H1 (cell line): ENCODE measurements around the gene CMSS1. TPM values are rescaled to one million over a fixed set of nuclear protein-coding genes. Genes with fewer than 3 reads are reported as not detected.

Source experiments
- CTCF ChIA-PET: fragments of 300-600 bp; sonication (Branson Sonifier 250); formaldehyde crosslinking; loops from one replicate; lab custom pipeline; 2021; ENCODE audit not compliant: partially characterized antibody; lab: Charles Lee
- POLR2A ChIA-PET: fragments of 300-600 bp; sonication (Branson Sonifier 250); formaldehyde crosslinking; loops from one replicate; lab custom pipeline; 2021; ENCODE audit warnings: inconsistent platforms; ENCODE audit not compliant: partially characterized antibody; lab: Charles Lee
- DNase-seq, 2 experiments: peaks; one replicate each; pipeline versions ENCODE4 v3.0.0 to v3.0.0-alpha.2; 2010 to 2022; ENCODE audit warnings: low spot score in 2 of 2, low read depth in 1 of 2, mixed read lengths in 1 of 2
- FAIRE-seq: peaks from 2 replicates; lab custom pipeline; 2011; peaks lifted over from hg19 to GRCh38; lab: Jason Lieb, UNC
- H2AFZ ChIP-seq: 2 replicates; pipeline ENCODE4 v1.8.1; 2012; ENCODE audit warnings: low read length, inconsistent platforms
- H2AK5ac ChIP-seq: 2 replicates; pipeline ENCODE4 v1.6.1; 2013; ENCODE audit warnings: low read depth, low read length
- H2BK120ac ChIP-seq: replicated peaks from 2 replicates; pipeline ENCODE3; 2013; ENCODE audit warnings: low read depth, low read length, inconsistent platforms
- H2BK12ac ChIP-seq: 2 replicates; pipeline ENCODE4 v1.6.1; 2013; ENCODE audit warnings: low read depth, low read length
- H2BK15ac ChIP-seq: 2 replicates; pipeline ENCODE4 v1.6.1; 2013; ENCODE audit warnings: low read length
- H2BK20ac ChIP-seq: 2 replicates; pipeline ENCODE4 v1.6.1; 2013; ENCODE audit warnings: low read length
- H2BK5ac ChIP-seq: 2 replicates; pipeline ENCODE4 v1.6.1; 2013; ENCODE audit warnings: low read depth, low read length
- H3K14ac ChIP-seq: 2 replicates; pipeline ENCODE4 v1.6.1; 2013; ENCODE audit warnings: inconsistent platforms; ENCODE audit not compliant: insufficient read length
- H3K18ac ChIP-seq: 2 replicates; pipeline ENCODE4 v1.6.1; 2013; ENCODE audit warnings: low read length; ENCODE audit errors: extremely low read depth
- H3K23ac ChIP-seq: 2 replicates; pipeline ENCODE4 v1.6.1; 2013; ENCODE audit warnings: inconsistent platforms; ENCODE audit not compliant: insufficient read length
- H3K23me2 ChIP-seq: 2 replicates; pipeline ENCODE4 v1.6.1; 2013; ENCODE audit warnings: low read depth, low read length
- H3K27ac ChIP-seq: 2 replicates; pipeline ENCODE4 v1.6.1; 2011; ENCODE audit warnings: low read depth, low read length, inconsistent platforms
- H3K27me3 ChIP-seq, 4 experiments: replicated peaks in 1 of 4; 1 replicate in 1 of 4; 2 replicates in 3 of 4; pipeline versions ENCODE4 v1.6.1 to v1.8.1; 2011 to 2013; ENCODE audit warnings: low read length in 3 of 4, mild to moderate bottlenecking in 3 of 4, inconsistent platforms in 2 of 4, mixed read lengths in 2 of 4, moderate library complexity in 1 of 4; ENCODE audit not compliant: control insufficient read depth in 3 of 4, insufficient read depth in 3 of 4; ENCODE audit errors: extremely low read depth in 1 of 4
- H3K36me3 ChIP-seq, 4 experiments: 2 replicates each; pipeline versions ENCODE4 v1.6.1 to v1.8.1; 2011 to 2013; ENCODE audit warnings: mild to moderate bottlenecking in 4 of 4, low read length in 3 of 4, moderate library complexity in 2 of 4, control low read depth in 1 of 4, inconsistent platforms in 1 of 4; ENCODE audit not compliant: insufficient read depth in 4 of 4, control insufficient read depth in 2 of 4
- H3K4ac ChIP-seq: replicated peaks from 2 replicates; pipeline ENCODE3; 2013; ENCODE audit warnings: low read length, low read depth, mixed read lengths, inconsistent platforms; ENCODE audit not compliant: insufficient read length
- H3K4me1 ChIP-seq, 4 experiments: replicated peaks in 1 of 4; 1 replicate in 1 of 4; 2 replicates in 3 of 4; pipeline versions ENCODE4 v1.6.1 to v1.8.1; 2011 to 2013; ENCODE audit warnings: low read length in 3 of 4, inconsistent platforms in 2 of 4, mixed read lengths in 1 of 4; ENCODE audit not compliant: insufficient read depth in 4 of 4, control insufficient read depth in 3 of 4
- H3K4me2 ChIP-seq, 2 experiments: 2 replicates each; pipeline versions ENCODE4 v1.6.1 to v1.8.1; 2011 to 2013; ENCODE audit warnings: low read depth in 2 of 2, low read length in 2 of 2, control low read depth in 1 of 2, inconsistent platforms in 1 of 2, mild to moderate bottlenecking in 1 of 2; ENCODE audit not compliant: insufficient read depth in 1 of 2
- H3K4me3 ChIP-seq, 4 experiments: fragments of 200-600, 300-600 bp in 1 of 4; sonication (generic), shearing (Covaris generic), sonication (Bioruptor Twin) in 1 of 4; 2 replicates each; pipeline versions ENCODE4 v1.5.1 to v1.8.1; 2011 to 2016; ENCODE audit warnings: low read length in 4 of 4, low read depth in 3 of 4, control low read depth in 2 of 4, inconsistent platforms in 2 of 4, mild to moderate bottlenecking in 2 of 4, mixed read lengths in 1 of 4, moderate library complexity in 1 of 4; ENCODE audit not compliant: insufficient read depth in 2 of 4; ENCODE audit errors: extremely low read depth in 1 of 4
- H3K56ac ChIP-seq: replicated peaks from 2 replicates; pipeline ENCODE3; 2013; ENCODE audit warnings: low read depth, mild to moderate bottlenecking, mixed read lengths, low read length, inconsistent platforms; ENCODE audit not compliant: insufficient read length
- H3K79me1 ChIP-seq: 2 replicates; pipeline ENCODE4 v1.6.1; 2013; ENCODE audit warnings: low read depth, low read length, control low read depth
- H3K79me2 ChIP-seq, 2 experiments: 2 replicates each; pipeline versions ENCODE4 v1.6.1 to v1.8.1; 2012 to 2013; ENCODE audit warnings: low read length in 2 of 2, mild to moderate bottlenecking in 2 of 2, inconsistent platforms in 1 of 2; ENCODE audit not compliant: insufficient read depth in 2 of 2, control insufficient read depth in 1 of 2
- H3K9ac ChIP-seq, 4 experiments: replicated peaks in 1 of 4; 1 replicate in 1 of 4; 2 replicates in 3 of 4; pipeline versions ENCODE4 v1.6.1 to v1.8.1; 2011 to 2013; ENCODE audit warnings: low read depth in 3 of 4, low read length in 3 of 4, control low read depth in 2 of 4, mild to moderate bottlenecking in 2 of 4, moderate library complexity in 2 of 4, inconsistent platforms in 1 of 4; ENCODE audit errors: extremely low read depth in 1 of 4
- H3K9me3 ChIP-seq, 2 experiments: 2 replicates each; pipeline versions ENCODE4 v1.6.1 to v1.8.1; 2012 to 2013; ENCODE audit warnings: mild to moderate bottlenecking in 2 of 2, moderate library complexity in 2 of 2, control low read depth in 1 of 2, inconsistent platforms in 1 of 2, low read depth in 1 of 2, low read length in 1 of 2, mixed read lengths in 1 of 2; ENCODE audit not compliant: insufficient read depth in 2 of 2
- H4K20me1 ChIP-seq, 2 experiments: replicated peaks in 1 of 2; 2 replicates each; pipeline versions ENCODE3 to v1.8.1; 2011 to 2013; ENCODE audit warnings: inconsistent platforms in 2 of 2, low read length in 2 of 2, mild to moderate bottlenecking in 1 of 2; ENCODE audit not compliant: insufficient read depth in 2 of 2, control insufficient read depth in 1 of 2
- H4K5ac ChIP-seq: 2 replicates; pipeline ENCODE4 v1.6.1; 2013; ENCODE audit warnings: low read length, low read depth, mixed read lengths, inconsistent platforms; ENCODE audit not compliant: insufficient read length
- H4K8ac ChIP-seq: 2 replicates; pipeline ENCODE4 v1.8.0; 2013; ENCODE audit warnings: mild to moderate bottlenecking, moderate library complexity, low read length, inconsistent platforms; ENCODE audit not compliant: insufficient read depth; ENCODE audit errors: extremely low read depth
- H4K91ac ChIP-seq: replicated peaks from 2 replicates; pipeline ENCODE3; 2013; ENCODE audit warnings: low read length, mixed read lengths, inconsistent platforms; ENCODE audit not compliant: insufficient read length
- NRF1 ChIP-seq: IDR thresholded peaks from 2 replicates; pipeline ENCODE4 v1.6.1; 2011; ENCODE audit warnings: mild to moderate bottlenecking, low read depth, low read length, improper control_type of control experiment
- polyA plus RNA-seq, 7 experiments: library from polyadenylated mRNA; depleted of rRNA in 3 of 7; stranded (reverse) in 5 of 7; unstranded in 2 of 7; fragments of >200 nt in 5 of 7; fragments of 200-250 nt in 2 of 7; gene quantifications; 1 replicate in 5 of 7; 2 replicates in 1 of 7; 4 replicates in 1 of 7; pipeline versions ENCODE4 v1.2.1 to v1.2.3, GENCODE V29; 2011 to 2013; ENCODE audit warnings: missing spikeins in 2 of 7, mixed read lengths in 2 of 7
- total RNA-seq: library from RNA; stranded (reverse); fragmentation: NEBNext Ultra II Directional; extraction: Animal tissue kit (Norgen Biotek cat#: 25700); gene quantifications from 2 replicates; pipeline ENCODE4 v1.2.1, GENCODE V29; 2021

The CMSS1 gene
- total and polyA plus RNA-seq, 2 of the 8 experiments (the other 6 are each of a cell fraction or from before 2014, with no cell fraction given): 15.2 to 75.1 TPM

GRCh38 chr3:100022506-100022905, 204.8 kb downstream of the CMSS1 start:
- Histone ChIP-seq H2BK12ac (no peak overlapping the region), H2BK15ac (no peak overlapping the region), H3K4me3 (no peak overlapping the region), H3K79me1 (no peaks in the 10 kb centered on the region), H4K91ac (no peak overlapping the region), H3K36me3 (no peaks in the 10 kb centered on the region), H4K20me1 (no peaks in the 10 kb centered on the region), H3K23me2 (no peaks in the 10 kb centered on the region), H3K4me1 (no peaks in the 10 kb centered on the region), H3K4ac (no peak overlapping the region), H3K14ac (no peak overlapping the region), H3K9me3 (no peaks in the 10 kb centered on the region; a peak in 1 of 4 replicates), H3K4me2 (no peak overlapping the region), H2BK20ac (no peak overlapping the region), H3K27ac (no peak overlapping the region), H4K5ac (no peak overlapping the region), H4K8ac (no peak overlapping the region), H2BK120ac (no peak overlapping the region), H3K79me2 (no peaks in the 10 kb centered on the region), H3K18ac (no peak overlapping the region), H2AK5ac (no peak overlapping the region), H2BK5ac (no peak overlapping the region), H3K9ac (no peak overlapping the region), H3K27me3 (no peaks in the 10 kb centered on the region), H3K56ac (no peak overlapping the region), H3K23ac (no peak overlapping the region), H2AFZ (no peak overlapping the region)
- ChIA-PET CTCF (interaction anchor here (0.6 kb wide), 1 partner anchor 21 kb away, joined by 4 read pairs; no protein-coding TSS in a partner anchor), POLR2A (no interaction called here)
- TF ChIP-seq NRF1: no peak
- FAIRE-seq: no peak
- DNase-seq: no peak
